ENCODE results near the gene ZFAND2A.
"Not testable (repeated sequence)": the region's sequence is repeated elsewhere in the genome, so short reads cannot be mapped to it uniquely, and the experiment has no call there.

Gene ZFAND2A

GRCh38 chr7:1175597-1175966 lies 15.6 kb upstream of the ZFAND2A start:
- TF ChIP-seq CTCF (IDR thresholded peaks at IDR 0.05; ENCODE audit: low read depth, low read length), result no peak
- H3K4me3 ChIP-seq (ENCODE audit: low read depth, low read length), result no peak overlapping the region
- in situ Hi-C loops (cut with HindIII; ENCODE audit: low sequenced_read_pairs), result no loop called here
- DNase-seq (ENCODE audit: low read depth, low spot score), result no peak

GRCh38 chr7:1174881-1175596 lies 15.0 kb upstream of the ZFAND2A start:
- DNase-seq (ENCODE audit: low read depth, low spot score), result no peak
- in situ Hi-C loops (cut with HindIII; ENCODE audit: low sequenced_read_pairs), result no loop called here
- no peak overlapping the region for H3K4me3 ChIP-seq (ENCODE audit: low read depth, low read length)
- TF ChIP-seq CTCF (IDR thresholded peaks at IDR 0.05; ENCODE audit: low read depth, low read length), result no peak

GRCh38 chr7:1174002-1174401 lies 14.0 kb upstream of the ZFAND2A start:
- H3K4me3 ChIP-seq (ENCODE audit: low read depth, low read length), result no peak overlapping the region
- no peak for DNase-seq (ENCODE audit: low read depth, low spot score)
- no peak for TF ChIP-seq CTCF (IDR thresholded peaks at IDR 0.05; ENCODE audit: low read depth, low read length)
- in situ Hi-C loops (cut with HindIII; ENCODE audit: low sequenced_read_pairs), result no loop called here

GRCh38 chr7:1172666-1173523 lies 12.9 kb upstream of the ZFAND2A start:
- in situ Hi-C loops (cut with HindIII; ENCODE audit: low sequenced_read_pairs), result no loop called here
- H3K4me3 ChIP-seq (ENCODE audit: low read depth, low read length), result no peak overlapping the region
- no peak for DNase-seq (ENCODE audit: low read depth, low spot score)
- no peak for TF ChIP-seq CTCF (IDR thresholded peaks at IDR 0.05; ENCODE audit: low read depth, low read length)

- in situ Hi-C loops (cut with HindIII; ENCODE audit: low sequenced_read_pairs); H3K4me3 ChIP-seq (ENCODE audit: low read depth, low read length); DNase-seq (ENCODE audit: low read depth, low spot score): not testable (repeated sequence)
Measured at GRCh38 chr7:1171516-1171915, 11.5 kb upstream of the ZFAND2A start.

- in situ Hi-C loops (cut with HindIII; ENCODE audit: low sequenced_read_pairs), result no loop called here
- TF ChIP-seq CTCF (IDR thresholded peaks at IDR 0.05; ENCODE audit: low read depth, low read length), result no peak
Measured at GRCh38 chr7:1170741-1171501, 10.9 kb upstream of the ZFAND2A start.

More at GRCh38 chr7:1170741-1171501, 10.9 kb upstream of the ZFAND2A start:
- no peak overlapping the region for H3K4me3 ChIP-seq (ENCODE audit: low read depth, low read length)
- DNase-seq (ENCODE audit: low read depth, low spot score), result no peak

Measured in astrocyte of the spinal cord (primary cell).